A549 (cell line): ENCODE measurements around the gene ANKS1B.

Source experiments
- EP300 ChIP-seq, 2 experiments: fragments of >200 bp; sonication (Bioruptor Twin); formaldehyde crosslinking; IDR thresholded peaks; 2 replicates in 1 of 2; 3 replicates in 1 of 2; pipeline ENCODE4 v1.6.1; 2016 to 2017
- HOXB13 ChIP-seq: fragments of 250-450 bp; sonication (Bioruptor Pico); IDR thresholded peaks from 2 replicates; pipeline ENCODE4 v1.5.0; 2020; ENCODE audit warnings: low read depth, mild to moderate bottlenecking, moderate library complexity
- MAFK ChIP-seq: fragments of 450-650 bp; IDR thresholded peaks from 2 replicates; pipeline ENCODE4 v1.6.1; 2014; ENCODE audit not compliant: partially characterized antibody
- MYC ChIP-seq: IDR thresholded peaks from 2 replicates; pipeline ENCODE4 v1.6.1; 2012; ENCODE audit warnings: mild to moderate bottlenecking, inconsistent platforms, low read length, improper control_type of control experiment, borderline replicate concordance
- TF ChIP-seq, protein P1 (sequence below): fragments of >200 bp; sonication (Bioruptor Twin); formaldehyde crosslinking; IDR thresholded peaks from 3 replicates; pipeline ENCODE4 v1.5.1; 2016
- TF ChIP-seq, protein P2 (sequence below): IDR thresholded peaks from 2 replicates; pipeline ENCODE4 v1.6.1; 2012

DNA sequence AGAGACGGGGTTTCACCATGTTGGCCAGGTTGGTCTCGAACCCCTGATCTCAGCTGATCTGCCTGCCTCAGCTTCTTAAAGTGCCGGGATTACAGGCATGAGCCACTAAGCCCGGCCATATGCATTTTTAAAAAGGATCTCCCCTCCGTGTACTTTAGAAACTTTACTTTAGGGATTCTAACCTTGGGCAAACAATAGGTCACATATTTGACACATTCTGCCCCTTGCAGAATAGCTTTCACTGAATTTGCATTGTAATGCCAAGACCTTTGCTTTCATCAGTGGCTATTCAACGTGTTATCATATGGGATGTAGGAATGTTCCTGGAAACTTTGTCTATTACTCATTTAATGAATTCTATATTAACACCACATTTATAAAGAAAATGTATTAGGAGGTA, 11.4 kb upstream of the ANKS1B start:
- TF ChIP-seq, protein P1, sequence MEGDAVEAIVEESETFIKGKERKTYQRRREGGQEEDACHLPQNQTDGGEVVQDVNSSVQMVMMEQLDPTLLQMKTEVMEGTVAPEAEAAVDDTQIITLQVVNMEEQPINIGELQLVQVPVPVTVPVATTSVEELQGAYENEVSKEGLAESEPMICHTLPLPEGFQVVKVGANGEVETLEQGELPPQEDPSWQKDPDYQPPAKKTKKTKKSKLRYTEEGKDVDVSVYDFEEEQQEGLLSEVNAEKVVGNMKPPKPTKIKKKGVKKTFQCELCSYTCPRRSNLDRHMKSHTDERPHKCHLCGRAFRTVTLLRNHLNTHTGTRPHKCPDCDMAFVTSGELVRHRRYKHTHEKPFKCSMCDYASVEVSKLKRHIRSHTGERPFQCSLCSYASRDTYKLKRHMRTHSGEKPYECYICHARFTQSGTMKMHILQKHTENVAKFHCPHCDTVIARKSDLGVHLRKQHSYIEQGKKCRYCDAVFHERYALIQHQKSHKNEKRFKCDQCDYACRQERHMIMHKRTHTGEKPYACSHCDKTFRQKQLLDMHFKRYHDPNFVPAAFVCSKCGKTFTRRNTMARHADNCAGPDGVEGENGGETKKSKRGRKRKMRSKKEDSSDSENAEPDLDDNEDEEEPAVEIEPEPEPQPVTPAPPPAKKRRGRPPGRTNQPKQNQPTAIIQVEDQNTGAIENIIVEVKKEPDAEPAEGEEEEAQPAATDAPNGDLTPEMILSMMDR, result no peak
- TF ChIP-seq HOXB13 (CRISPR knock-in tag) (no peak), MYC (no peak), MAFK (no peak), EP300 (IDR thresholded peaks at IDR 0.05) (no peak)
- TF ChIP-seq, protein P2, sequence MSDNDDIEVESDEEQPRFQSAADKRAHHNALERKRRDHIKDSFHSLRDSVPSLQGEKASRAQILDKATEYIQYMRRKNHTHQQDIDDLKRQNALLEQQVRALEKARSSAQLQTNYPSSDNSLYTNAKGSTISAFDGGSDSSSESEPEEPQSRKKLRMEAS, result no peak
